GM19351 (cell line): ENCODE results near the gene SF3A2.
"Not testable (repeated sequence)": the region's sequence is repeated elsewhere in the genome, so short reads cannot be mapped to it uniquely, and the experiment has no call there.

Experiments
- ATAC-seq: cut with Tn5 transposase; IDR thresholded peaks from one replicate; pipeline ENCODE4 v1.9.1; 2021; ENCODE audit warnings: mild to moderate bottlenecking, moderate library complexity; ENCODE audit not compliant: unreplicated experiment

Gene SF3A2

DNA sequence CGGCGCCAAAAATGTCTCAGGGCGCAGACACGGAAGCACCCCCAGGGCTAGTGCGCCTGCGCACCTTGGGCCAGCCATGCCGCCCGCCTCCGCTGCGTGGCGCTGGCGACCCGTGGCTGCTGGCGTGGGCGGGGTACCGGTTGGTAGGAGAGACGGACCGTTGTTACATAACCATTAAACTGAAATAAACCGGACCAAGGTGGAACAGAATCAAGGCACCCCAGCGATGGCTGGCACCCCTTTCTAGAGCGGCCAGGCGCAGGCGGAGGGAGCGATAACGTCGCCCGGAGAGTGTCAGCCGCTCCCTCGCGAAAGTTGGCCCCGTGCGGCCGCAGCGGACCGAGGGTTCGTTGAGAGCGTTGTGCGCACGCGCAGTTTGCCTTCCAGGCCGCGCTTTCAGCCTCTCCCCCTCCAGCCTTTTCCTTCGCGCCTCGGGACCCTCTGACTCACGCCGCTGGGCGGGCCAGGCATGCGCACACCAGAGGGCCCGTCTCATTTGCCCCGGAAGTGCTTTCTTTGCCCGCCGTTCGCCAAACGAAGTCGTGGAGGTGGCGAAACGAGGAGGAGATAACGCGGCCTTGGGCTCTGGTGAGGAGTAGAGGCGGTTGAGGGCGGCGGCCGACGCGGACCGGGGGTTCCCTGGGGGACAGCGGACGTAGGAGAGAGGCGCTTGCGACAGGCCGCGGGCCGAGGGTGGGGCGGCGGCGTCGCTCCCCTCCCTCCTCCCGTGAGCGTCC, at the start of gene SF3A2, which contains the start of gene PLEKHJ1:
Gene SF3A2 (plus strand): TSS at position 511 of the 737 bp plus-strand sequence. CDS start 6,595 bp downstream, outside the sequence.
Gene PLEKHJ1 (minus strand): TSS at position 16 of the 737 bp plus-strand sequence. CDS start 81 bp downstream, outside the sequence.
- peak; percentile 57 for ATAC-seq

GRCh38 chr19:2187159-2187558, 49.5 kb upstream of the SF3A2 start:
- ATAC-seq: no peak

- no peak for ATAC-seq
Observed at GRCh38 chr19:2188708-2189385, 47.8 kb upstream of the SF3A2 start.

- ATAC-seq: no peak
Observed at GRCh38 chr19:2189880-2190279, 46.7 kb upstream of the SF3A2 start.

DNA sequence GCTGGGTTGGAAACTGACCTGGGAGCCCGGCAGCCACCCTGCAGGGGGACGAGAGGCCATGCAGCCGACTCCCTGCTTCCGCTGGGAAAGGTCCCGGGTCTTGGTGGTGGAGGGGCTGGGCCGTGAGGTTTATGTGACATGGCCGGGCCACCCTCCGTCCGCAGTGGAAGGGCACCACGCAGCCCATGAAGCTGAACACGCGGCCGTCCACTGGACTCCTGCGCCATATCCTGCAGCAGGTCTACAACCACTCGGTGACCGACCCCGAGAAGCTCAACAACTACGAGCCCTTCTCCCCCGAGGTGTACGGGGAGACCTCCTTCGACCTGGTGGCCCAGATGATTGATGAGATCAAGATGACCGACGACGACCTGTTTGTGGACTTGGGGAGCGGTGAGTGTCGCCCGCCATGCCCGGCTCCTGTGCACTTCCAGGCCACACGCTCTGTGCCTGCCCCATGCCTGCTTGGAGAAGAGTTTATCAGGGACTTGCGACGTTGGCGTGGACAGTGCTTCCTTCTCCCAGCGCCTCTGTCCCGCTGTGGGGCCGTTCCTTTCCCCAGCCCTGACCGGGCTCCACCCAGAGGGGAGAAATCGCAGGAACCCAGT, 45.7 kb upstream of the SF3A2 start:
- ATAC-seq: no peak

GRCh38 chr19:2191456-2192310, 44.9 kb upstream of the SF3A2 start:
- no peak for ATAC-seq

GRCh38 chr19:2192862-2193261, 43.8 kb upstream of the SF3A2 start:
- ATAC-seq: no peak

GRCh38 chr19:2193807-2194206, 42.8 kb upstream of the SF3A2 start:
- ATAC-seq: no peak

DNA sequence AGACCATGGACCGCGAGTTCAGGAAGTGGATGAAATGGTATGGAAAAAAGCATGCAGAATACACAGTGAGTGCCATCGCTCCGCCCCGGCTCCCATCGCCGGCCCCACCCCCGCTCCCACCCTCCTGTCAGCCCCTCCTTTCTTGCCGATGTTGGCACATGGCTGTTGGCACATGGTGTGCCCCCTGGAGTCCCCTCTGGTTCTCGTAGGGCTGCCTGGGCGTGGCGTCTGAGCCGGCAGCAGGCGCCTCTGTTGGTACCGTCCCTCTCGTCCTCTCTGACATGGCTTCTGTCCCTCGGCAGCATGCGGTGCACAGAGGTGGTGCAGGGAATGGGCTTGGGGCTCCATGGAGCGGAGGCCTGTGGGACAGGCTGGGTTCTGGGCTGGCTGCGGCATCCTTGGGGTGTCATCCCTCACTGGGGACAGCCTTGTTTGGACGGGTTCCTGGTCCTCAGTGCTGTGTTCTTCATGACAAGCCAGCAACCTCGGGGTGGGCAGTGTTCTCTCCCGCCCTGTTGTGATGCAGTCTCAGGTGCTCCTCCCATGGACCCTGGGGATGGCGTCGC, 42.0 kb upstream of the SF3A2 start:
- no peak for ATAC-seq

DNA sequence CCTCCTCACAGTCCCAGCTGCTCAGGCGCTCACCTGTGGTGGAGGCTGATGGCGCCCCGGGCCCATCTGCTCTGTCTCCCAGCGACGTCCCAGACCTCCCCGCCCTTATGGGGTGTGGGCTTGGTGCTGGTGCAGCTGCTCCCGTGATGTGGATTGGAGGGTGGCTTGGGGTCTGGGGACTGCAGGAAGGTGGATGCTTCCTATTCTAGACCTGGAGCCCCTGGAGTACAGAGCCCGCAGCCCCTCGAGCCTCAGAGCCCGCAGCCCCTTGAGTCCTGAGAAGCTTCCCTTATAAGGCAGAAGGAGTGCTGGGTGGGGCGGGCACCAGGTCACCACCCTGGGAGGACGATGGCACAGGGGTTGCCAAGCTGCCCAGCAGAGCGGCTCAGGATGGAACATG, 41.3 kb upstream of the SF3A2 start:
- ATAC-seq: no peak

GRCh38 chr19:2195914-2196313, 40.7 kb upstream of the SF3A2 start:
- no peak for ATAC-seq

GRCh38 chr19:2197270-2197669, 39.4 kb upstream of the SF3A2 start:
- no peak for ATAC-seq

DNA sequence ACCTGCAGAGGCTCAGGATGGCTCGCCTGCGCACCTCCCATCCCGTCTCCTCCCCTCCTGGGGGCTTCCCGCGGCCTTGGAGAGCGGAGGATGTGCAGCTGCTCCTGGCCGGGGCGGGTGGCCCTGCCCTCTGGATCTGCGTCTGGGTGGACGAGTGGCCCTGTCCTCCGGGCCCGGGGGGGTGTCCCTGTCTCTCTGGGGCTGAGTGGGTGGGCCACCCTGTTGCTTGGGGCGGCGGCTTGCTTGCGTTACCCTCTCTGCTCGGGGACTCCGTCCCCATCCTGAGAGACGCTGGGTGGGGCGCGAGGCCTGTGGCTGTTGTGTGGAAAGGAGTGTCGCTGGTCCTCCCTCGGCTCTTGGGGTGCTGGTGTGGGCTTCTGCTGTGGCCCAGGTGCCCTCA, 38.3 kb upstream of the SF3A2 start:
- no peak for ATAC-seq

DNA sequence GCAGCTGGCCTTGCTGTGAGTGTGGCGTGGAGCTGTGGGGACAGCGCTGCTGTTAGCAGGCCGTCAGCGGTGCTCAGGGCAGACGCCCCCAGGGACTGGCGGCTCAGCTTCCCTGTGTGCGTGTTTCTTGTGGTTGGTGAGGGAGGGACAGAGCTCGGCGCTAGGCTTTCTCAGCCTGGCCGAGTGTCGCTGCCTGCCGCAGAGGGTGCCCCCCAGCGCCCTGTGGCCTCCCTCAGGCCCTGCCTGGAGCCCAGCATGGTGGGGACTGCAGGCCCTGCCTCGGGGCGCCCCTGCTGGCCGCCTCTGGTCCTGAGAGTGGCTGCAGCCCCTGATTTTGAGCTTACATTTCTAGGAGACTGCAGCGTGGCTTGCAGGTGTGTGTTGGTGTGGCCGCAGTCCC, 37.4 kb upstream of the SF3A2 start:
- no peak for ATAC-seq

- no peak for ATAC-seq
Observed at GRCh38 chr19:2199861-2200623, 36.6 kb upstream of the SF3A2 start.

GRCh38 chr19:2200624-2201294, 35.9 kb upstream of the SF3A2 start:
- not testable (repeated sequence) for ATAC-seq

- no peak for ATAC-seq
Observed at GRCh38 chr19:2201473-2202148, 35.0 kb upstream of the SF3A2 start.

DNA sequence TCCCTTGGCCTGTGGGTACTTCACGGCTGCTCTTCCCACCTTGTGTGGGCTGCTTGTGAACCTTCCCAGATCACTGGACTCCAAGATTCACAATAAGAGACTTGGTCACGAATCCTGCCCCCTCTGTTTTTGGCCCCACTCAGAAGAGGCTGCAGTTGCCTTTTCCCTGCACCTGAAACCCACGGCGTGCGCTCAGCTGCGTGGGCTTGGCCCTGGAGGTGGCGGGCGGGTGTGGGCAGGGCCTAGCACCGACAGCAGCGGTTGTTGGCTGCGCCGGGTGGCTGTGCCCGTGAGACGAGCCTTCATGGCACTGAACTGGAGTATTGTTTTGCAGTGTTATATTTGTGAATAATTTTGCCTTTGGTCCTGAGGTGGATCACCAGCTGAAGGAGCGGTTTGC, 34.3 kb upstream of the SF3A2 start:
- no peak for ATAC-seq

- ATAC-seq: no peak
Observed at GRCh38 chr19:2207008-2207407, 29.6 kb upstream of the SF3A2 start.
